GM12892 (cell line): Measurements from ENCODE around the gene ANKRD10.

Experiments used
- POLR2A ChIP-seq: IDR thresholded peaks from 2 replicates; pipeline ENCODE4 v1.6.1; 2011; ENCODE audit warnings: low read depth, low read length, control low read depth
- POLR2AphosphoS5 ChIP-seq: IDR thresholded peaks from 2 replicates; pipeline ENCODE4 v1.6.1; 2011; ENCODE audit warnings: low read depth, low read length, control low read depth
- TAF1 ChIP-seq: IDR thresholded peaks from 2 replicates; pipeline ENCODE4 v1.6.1; 2011; ENCODE audit warnings: low read depth, mild to moderate bottlenecking, control low read depth, low read length, borderline replicate concordance

DNA sequence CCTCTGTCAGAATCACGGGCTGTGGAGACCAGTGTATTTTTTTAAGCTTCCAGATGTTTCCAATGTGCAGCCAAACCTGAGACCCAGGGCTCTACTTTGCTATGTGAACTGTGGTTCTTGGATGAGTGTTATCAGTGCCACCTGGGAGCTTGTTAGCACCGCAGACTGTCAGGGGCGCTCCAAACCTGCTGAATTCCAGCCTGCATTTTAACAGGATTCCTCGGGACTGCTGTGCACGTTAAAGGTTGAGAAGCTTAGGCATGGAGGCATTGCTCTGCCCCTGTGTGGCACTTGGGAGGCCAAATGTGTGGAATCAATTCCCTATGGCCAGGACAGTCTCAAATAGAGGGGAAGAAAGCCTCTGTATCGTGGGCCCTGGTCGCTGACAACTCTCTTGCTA, 80.3 kb downstream of the ANKRD10 start:
- no peak for TF ChIP-seq POLR2A
- no peak for TF ChIP-seq POLR2AphosphoS5
- no peak for TF ChIP-seq TAF1
